Left lung (tissue), 10 donors: ENCODE results near the gene NDEL1. TPM values are rescaled to one million over a fixed set of nuclear protein-coding genes. Genes with fewer than 3 reads are reported as not detected.

ENCODE experiments used
- ATAC-seq: fragments of 200-7000 bp; cut with Tn5 transposase; one replicate; pipeline ENCODE4 v1.9.1; 2020; ENCODE audit warnings: moderate library complexity
- DNase-seq, 4 donors: peaks; one replicate each; pipeline ENCODE4 v3.0.0-alpha.2; 2013 to 2020
- H3K27ac ChIP-seq, 2 donors: fragments of 200-600 bp; sonication (generic) in 1 of 2; one replicate each; pipeline versions ENCODE4 v1.5.0 to v1.8.0; 2020 to 2021
- H3K27me3 ChIP-seq, 2 donors: fragments of 200-600 bp; sonication (generic) in 1 of 2; one replicate each; pipeline versions ENCODE4 v1.5.0 to v1.8.0; 2020 to 2021
- H3K36me3 ChIP-seq, 2 donors: fragments of 200-600 bp; sonication (generic) in 1 of 2; one replicate each; pipeline versions ENCODE4 v1.5.0 to v1.8.0; 2020 to 2021
- H3K4me1 ChIP-seq, 2 donors: fragments of 200-600 bp; one replicate each; pipeline ENCODE4 v1.8.0; 2021
- H3K4me3 ChIP-seq, 2 donors: fragments of 200-600 bp; sonication (generic) in 1 of 2; one replicate each; pipeline versions ENCODE4 v1.5.0 to v1.8.0; 2020 to 2021; ENCODE audit warnings: mild to moderate bottlenecking in 1 of 2
- H3K9me3 ChIP-seq, 2 donors: fragments of 200-600 bp; sonication (generic) in 1 of 2; one replicate each; pipeline versions ENCODE4 v1.5.0 to v1.8.0; 2020 to 2021
- intact Hi-C, 2 donors: fragments of 100-400 bp; cut with DNase I; formaldehyde crosslinking; loops; one replicate each; pipeline versions ENCODE4 v1.11.2 to v1.14.2; 2022
- polyA plus RNA-seq, 6 donors: library from polyadenylated mRNA; unstranded; fragments of 120-200 nt; gene quantifications; one replicate each; pipeline ENCODE4 v1.2.1, GENCODE V29; 2013; ENCODE audit not compliant: insufficient read length in 6 of 6
- total RNA-seq, 2 donors: library from RNA; stranded (reverse); fragmentation: NEBNext Ultra II Directional; extraction: Animal tissue kit (Norgen Biotek cat#: 25700); gene quantifications; one replicate each; pipeline ENCODE4 v1.2.1, GENCODE V29; 2021
- TF ChIP-seq, protein P1 (sequence below), 2 donors: fragments of 200-600 bp; sonication (generic) in 1 of 2; IDR thresholded peaks; one replicate each; pipeline versions ENCODE4 v1.5.0 to v1.8.0; 2021; ENCODE audit warnings: antibody characterized with exemption in 2 of 2
- donor health status: DM: no; HTN: yes; CAD: no.
- donor health status: DM: no; HTN: no; CAD: no.

NDEL1 gene
- total and polyA plus RNA-seq, 8 donors: 57.7 to 84.1 (median 71.0) TPM

DNA sequence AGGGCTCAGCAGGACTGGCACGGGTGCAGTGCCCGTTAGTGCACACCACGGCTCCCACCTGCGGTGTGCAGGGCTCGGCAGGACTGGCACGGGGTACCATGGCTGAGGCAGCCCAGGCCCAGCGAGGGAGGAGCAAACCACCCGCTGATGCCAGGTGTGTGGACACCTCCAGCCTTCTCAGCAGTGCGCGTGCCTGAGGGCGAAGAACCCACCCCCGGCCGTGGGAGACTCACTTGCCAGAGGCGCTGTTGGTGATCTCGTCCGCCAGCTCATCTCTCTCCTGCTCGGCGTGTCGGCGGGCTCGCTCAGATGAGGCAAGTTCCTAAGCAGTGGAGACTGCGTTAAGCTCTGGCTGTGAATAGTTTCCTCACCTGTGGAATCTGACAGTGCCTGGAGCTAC, 45.4 kb downstream of the NDEL1 start:
- Histone ChIP-seq H3K4me3 (no peak overlapping the region), H3K36me3 (peaks cover 0 to 66% of the 10 kb centered on the region in 2 donors), H3K27ac (no peak overlapping the region), H3K9me3 (peaks cover 0 to 10% of the 10 kb centered on the region in 2 donors), H3K27me3 (no peaks in the 10 kb centered on the region), H3K4me1 (peaks cover 0 to 5% of the 10 kb centered on the region in 2 donors)
- intact Hi-C loops: no loop called here
- TF ChIP-seq, protein P1, sequence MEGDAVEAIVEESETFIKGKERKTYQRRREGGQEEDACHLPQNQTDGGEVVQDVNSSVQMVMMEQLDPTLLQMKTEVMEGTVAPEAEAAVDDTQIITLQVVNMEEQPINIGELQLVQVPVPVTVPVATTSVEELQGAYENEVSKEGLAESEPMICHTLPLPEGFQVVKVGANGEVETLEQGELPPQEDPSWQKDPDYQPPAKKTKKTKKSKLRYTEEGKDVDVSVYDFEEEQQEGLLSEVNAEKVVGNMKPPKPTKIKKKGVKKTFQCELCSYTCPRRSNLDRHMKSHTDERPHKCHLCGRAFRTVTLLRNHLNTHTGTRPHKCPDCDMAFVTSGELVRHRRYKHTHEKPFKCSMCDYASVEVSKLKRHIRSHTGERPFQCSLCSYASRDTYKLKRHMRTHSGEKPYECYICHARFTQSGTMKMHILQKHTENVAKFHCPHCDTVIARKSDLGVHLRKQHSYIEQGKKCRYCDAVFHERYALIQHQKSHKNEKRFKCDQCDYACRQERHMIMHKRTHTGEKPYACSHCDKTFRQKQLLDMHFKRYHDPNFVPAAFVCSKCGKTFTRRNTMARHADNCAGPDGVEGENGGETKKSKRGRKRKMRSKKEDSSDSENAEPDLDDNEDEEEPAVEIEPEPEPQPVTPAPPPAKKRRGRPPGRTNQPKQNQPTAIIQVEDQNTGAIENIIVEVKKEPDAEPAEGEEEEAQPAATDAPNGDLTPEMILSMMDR (IDR thresholded peaks at IDR 0.05): no peak
- DNase-seq (no peak), ATAC-seq (no peak)

DNA sequence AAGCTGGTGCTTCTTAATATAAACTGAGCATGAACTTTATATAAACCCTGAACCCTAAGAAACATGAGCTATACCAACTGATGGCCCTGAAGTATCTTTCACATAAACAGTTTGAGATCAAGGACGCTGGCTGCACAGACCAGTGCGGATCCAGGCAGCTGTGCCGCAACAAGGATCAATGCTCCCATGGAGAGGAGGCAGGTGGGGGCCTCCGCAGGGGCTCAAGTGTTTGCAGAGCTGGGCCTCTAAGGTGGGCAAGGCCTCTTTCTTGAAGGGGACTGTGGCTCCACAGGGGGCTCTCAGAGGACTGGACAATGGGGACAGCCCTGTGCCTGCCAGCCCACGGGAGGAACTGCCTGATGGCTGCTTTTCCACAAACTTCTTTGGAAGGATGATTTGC, 46.0 kb downstream of the NDEL1 start:
- no peak overlapping the region for H3K27ac ChIP-seq
- intact Hi-C loops: no loop called here
- H3K36me3 ChIP-seq: peaks cover 0 to 60% of the 10 kb centered on the region in 2 donors
- DNase-seq (no peak), ATAC-seq (no peak)
- H3K4me1 ChIP-seq: peaks cover 0 to 5% of the 10 kb centered on the region in 2 donors
- TF ChIP-seq, protein P1 (IDR thresholded peaks at IDR 0.05): no peak
- H3K27me3 ChIP-seq: no peaks in the 10 kb centered on the region
- no peak overlapping the region for H3K4me3 ChIP-seq
- peaks cover 0 to 10% of the 10 kb centered on the region in 2 donors for H3K9me3 ChIP-seq

DNA sequence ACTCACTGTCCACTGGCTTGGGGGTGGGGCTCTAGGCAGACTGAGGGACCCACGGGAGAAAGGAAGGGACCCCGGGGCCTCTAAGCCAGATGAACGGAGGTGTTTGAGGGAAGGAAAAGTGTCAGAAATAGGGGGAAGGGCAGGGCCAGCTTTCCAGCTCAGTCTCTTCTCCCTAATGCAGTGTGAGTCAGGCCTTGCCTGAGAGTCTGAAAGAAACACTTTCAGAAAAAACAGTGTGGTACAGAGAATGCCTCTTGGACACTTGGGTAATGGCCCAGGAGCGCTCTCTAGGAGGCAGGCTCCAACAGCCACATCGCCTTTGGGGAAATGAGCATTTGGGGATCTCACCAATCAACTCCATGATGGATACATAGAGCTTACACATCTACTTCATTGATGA, 46.9 kb downstream of the NDEL1 start:
- DNase-seq (no peak), ATAC-seq (no peak)
- intact Hi-C loops: no loop called here
- peaks cover 0 to 5% of the 10 kb centered on the region in 2 donors for H3K4me1 ChIP-seq
- peaks cover 0 to 10% of the 10 kb centered on the region in 2 donors for H3K9me3 ChIP-seq
- TF ChIP-seq, protein P1 (IDR thresholded peaks at IDR 0.05): no peak
- no peaks in the 10 kb centered on the region for H3K27me3 ChIP-seq
- peaks cover 0 to 60% of the 10 kb centered on the region in 2 donors for H3K36me3 ChIP-seq
- H3K27ac ChIP-seq: no peak overlapping the region
- H3K4me3 ChIP-seq: no peak overlapping the region

DNA sequence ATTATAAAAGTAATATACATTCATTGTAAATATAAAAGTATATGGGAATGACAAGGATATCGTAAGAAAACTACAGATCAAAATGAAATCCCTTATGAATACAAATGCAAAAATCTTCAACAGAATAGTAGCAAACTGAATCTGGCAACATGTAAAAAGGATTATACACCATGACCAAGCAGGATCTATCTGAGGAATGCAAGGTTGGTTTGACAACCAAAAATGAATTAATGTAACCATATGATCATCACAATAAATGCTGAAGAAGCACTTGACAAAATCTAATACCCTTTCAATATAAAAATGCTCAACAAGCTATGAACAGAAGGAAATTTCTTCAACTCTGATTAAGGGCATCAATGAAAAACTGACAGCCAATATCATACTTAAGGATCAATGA, 48.8 kb downstream of the NDEL1 start:
- H3K4me3 ChIP-seq: no peak overlapping the region
- peaks cover 0 to 10% of the 10 kb centered on the region in 2 donors for H3K9me3 ChIP-seq
- peaks cover 0 to 5% of the 10 kb centered on the region in 2 donors for H3K4me1 ChIP-seq
- ATAC-seq: no peak
- H3K27ac ChIP-seq: no peak overlapping the region
- no peaks in the 10 kb centered on the region for H3K27me3 ChIP-seq
- no peak for DNase-seq
- intact Hi-C loops: no loop called here
- peaks cover 0 to 53% of the 10 kb centered on the region in 2 donors for H3K36me3 ChIP-seq
- TF ChIP-seq, protein P1 (IDR thresholded peaks at IDR 0.05): no peak

DNA sequence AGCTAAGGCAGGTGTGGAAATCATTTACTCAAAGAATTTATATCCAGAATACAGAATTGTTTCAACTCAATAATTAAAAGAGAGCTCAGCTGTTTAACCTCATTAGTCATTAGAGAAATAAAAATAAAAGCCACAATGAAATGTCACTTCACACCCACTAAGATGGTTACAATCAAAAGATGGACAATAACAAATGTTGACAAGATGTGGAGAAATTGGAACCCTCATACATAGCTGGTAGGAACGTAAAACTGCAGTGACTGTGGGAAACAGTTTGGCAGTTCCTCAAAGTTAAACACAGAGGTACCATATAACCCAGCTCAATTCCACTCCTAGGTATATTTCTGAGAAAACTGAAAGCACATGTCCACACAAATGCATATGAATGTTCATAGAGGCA, 49.8 kb downstream of the NDEL1 start:
- Histone ChIP-seq H3K4me1 (no peaks in the 10 kb centered on the region), H3K4me3 (no peak overlapping the region), H3K27ac (no peak overlapping the region), H3K27me3 (no peaks in the 10 kb centered on the region), H3K36me3 (peaks cover 0 to 50% of the 10 kb centered on the region in 2 donors), H3K9me3 (peaks cover 0 to 10% of the 10 kb centered on the region in 2 donors)
- TF ChIP-seq, protein P1 (IDR thresholded peaks at IDR 0.05): no peak
- no peak for ATAC-seq
- intact Hi-C loops: no loop called here
- no peak for DNase-seq
